H1 (cell line): Measurements from ENCODE around the gene HNRNPK. TPM values are rescaled to one million over a fixed set of nuclear protein-coding genes. Genes with fewer than 3 reads are reported as not detected.

Experiments
- CTCF ChIA-PET: fragments of 300-600 bp; sonication (Branson Sonifier 250); formaldehyde crosslinking; loops from one replicate; lab custom pipeline; 2021; ENCODE audit not compliant: partially characterized antibody; lab: Charles Lee
- POLR2A ChIA-PET: fragments of 300-600 bp; sonication (Branson Sonifier 250); formaldehyde crosslinking; loops from one replicate; lab custom pipeline; 2021; ENCODE audit warnings: inconsistent platforms; ENCODE audit not compliant: partially characterized antibody; lab: Charles Lee
- DNase-seq, 2 experiments: peaks; one replicate each; pipeline versions ENCODE4 v3.0.0 to v3.0.0-alpha.2; 2010 to 2022; ENCODE audit warnings: low spot score in 2 of 2, low read depth in 1 of 2, mixed read lengths in 1 of 2
- FAIRE-seq: peaks from 2 replicates; lab custom pipeline; 2011; peaks lifted over from hg19 to GRCh38; lab: Jason Lieb, UNC
- H2AFZ ChIP-seq: 2 replicates; pipeline ENCODE4 v1.8.1; 2012; ENCODE audit warnings: low read length, inconsistent platforms
- H2AK5ac ChIP-seq: 2 replicates; pipeline ENCODE4 v1.6.1; 2013; ENCODE audit warnings: low read depth, low read length
- H2BK120ac ChIP-seq: replicated peaks from 2 replicates; pipeline ENCODE3; 2013; ENCODE audit warnings: low read depth, low read length, inconsistent platforms
- H2BK12ac ChIP-seq: 2 replicates; pipeline ENCODE4 v1.6.1; 2013; ENCODE audit warnings: low read depth, low read length
- H2BK15ac ChIP-seq: 2 replicates; pipeline ENCODE4 v1.6.1; 2013; ENCODE audit warnings: low read length
- H2BK20ac ChIP-seq: 2 replicates; pipeline ENCODE4 v1.6.1; 2013; ENCODE audit warnings: low read length
- H2BK5ac ChIP-seq: 2 replicates; pipeline ENCODE4 v1.6.1; 2013; ENCODE audit warnings: low read depth, low read length
- H3K14ac ChIP-seq: 2 replicates; pipeline ENCODE4 v1.6.1; 2013; ENCODE audit warnings: inconsistent platforms; ENCODE audit not compliant: insufficient read length
- H3K18ac ChIP-seq: 2 replicates; pipeline ENCODE4 v1.6.1; 2013; ENCODE audit warnings: low read length; ENCODE audit errors: extremely low read depth
- H3K23ac ChIP-seq: 2 replicates; pipeline ENCODE4 v1.6.1; 2013; ENCODE audit warnings: inconsistent platforms; ENCODE audit not compliant: insufficient read length
- H3K23me2 ChIP-seq: 2 replicates; pipeline ENCODE4 v1.6.1; 2013; ENCODE audit warnings: low read depth, low read length
- H3K27ac ChIP-seq: 2 replicates; pipeline ENCODE4 v1.6.1; 2011; ENCODE audit warnings: low read depth, low read length, inconsistent platforms
- H3K27me3 ChIP-seq, 4 experiments: replicated peaks in 1 of 4; 1 replicate in 1 of 4; 2 replicates in 3 of 4; pipeline versions ENCODE4 v1.6.1 to v1.8.1; 2011 to 2013; ENCODE audit warnings: low read length in 3 of 4, mild to moderate bottlenecking in 3 of 4, inconsistent platforms in 2 of 4, mixed read lengths in 2 of 4, moderate library complexity in 1 of 4; ENCODE audit not compliant: control insufficient read depth in 3 of 4, insufficient read depth in 3 of 4; ENCODE audit errors: extremely low read depth in 1 of 4
- H3K36me3 ChIP-seq, 4 experiments: 2 replicates each; pipeline versions ENCODE4 v1.6.1 to v1.8.1; 2011 to 2013; ENCODE audit warnings: mild to moderate bottlenecking in 4 of 4, low read length in 3 of 4, moderate library complexity in 2 of 4, control low read depth in 1 of 4, inconsistent platforms in 1 of 4; ENCODE audit not compliant: insufficient read depth in 4 of 4, control insufficient read depth in 2 of 4
- H3K4ac ChIP-seq: replicated peaks from 2 replicates; pipeline ENCODE3; 2013; ENCODE audit warnings: low read length, low read depth, mixed read lengths, inconsistent platforms; ENCODE audit not compliant: insufficient read length
- H3K4me1 ChIP-seq, 4 experiments: replicated peaks in 1 of 4; 1 replicate in 1 of 4; 2 replicates in 3 of 4; pipeline versions ENCODE4 v1.6.1 to v1.8.1; 2011 to 2013; ENCODE audit warnings: low read length in 3 of 4, inconsistent platforms in 2 of 4, mixed read lengths in 1 of 4; ENCODE audit not compliant: insufficient read depth in 4 of 4, control insufficient read depth in 3 of 4
- H3K4me2 ChIP-seq, 2 experiments: 2 replicates each; pipeline versions ENCODE4 v1.6.1 to v1.8.1; 2011 to 2013; ENCODE audit warnings: low read depth in 2 of 2, low read length in 2 of 2, control low read depth in 1 of 2, inconsistent platforms in 1 of 2, mild to moderate bottlenecking in 1 of 2; ENCODE audit not compliant: insufficient read depth in 1 of 2
- H3K4me3 ChIP-seq, 4 experiments: fragments of 200-600, 300-600 bp in 1 of 4; sonication (generic), shearing (Covaris generic), sonication (Bioruptor Twin) in 1 of 4; 2 replicates each; pipeline versions ENCODE4 v1.5.1 to v1.8.1; 2011 to 2016; ENCODE audit warnings: low read length in 4 of 4, low read depth in 3 of 4, control low read depth in 2 of 4, inconsistent platforms in 2 of 4, mild to moderate bottlenecking in 2 of 4, mixed read lengths in 1 of 4, moderate library complexity in 1 of 4; ENCODE audit not compliant: insufficient read depth in 2 of 4; ENCODE audit errors: extremely low read depth in 1 of 4
- H3K56ac ChIP-seq: replicated peaks from 2 replicates; pipeline ENCODE3; 2013; ENCODE audit warnings: low read depth, mild to moderate bottlenecking, mixed read lengths, low read length, inconsistent platforms; ENCODE audit not compliant: insufficient read length
- H3K79me1 ChIP-seq: 2 replicates; pipeline ENCODE4 v1.6.1; 2013; ENCODE audit warnings: low read depth, low read length, control low read depth
- H3K79me2 ChIP-seq, 2 experiments: 2 replicates each; pipeline versions ENCODE4 v1.6.1 to v1.8.1; 2012 to 2013; ENCODE audit warnings: low read length in 2 of 2, mild to moderate bottlenecking in 2 of 2, inconsistent platforms in 1 of 2; ENCODE audit not compliant: insufficient read depth in 2 of 2, control insufficient read depth in 1 of 2
- H3K9ac ChIP-seq, 4 experiments: replicated peaks in 1 of 4; 1 replicate in 1 of 4; 2 replicates in 3 of 4; pipeline versions ENCODE4 v1.6.1 to v1.8.1; 2011 to 2013; ENCODE audit warnings: low read depth in 3 of 4, low read length in 3 of 4, control low read depth in 2 of 4, mild to moderate bottlenecking in 2 of 4, moderate library complexity in 2 of 4, inconsistent platforms in 1 of 4; ENCODE audit errors: extremely low read depth in 1 of 4
- H3K9me3 ChIP-seq, 2 experiments: 2 replicates each; pipeline versions ENCODE4 v1.6.1 to v1.8.1; 2012 to 2013; ENCODE audit warnings: mild to moderate bottlenecking in 2 of 2, moderate library complexity in 2 of 2, control low read depth in 1 of 2, inconsistent platforms in 1 of 2, low read depth in 1 of 2, low read length in 1 of 2, mixed read lengths in 1 of 2; ENCODE audit not compliant: insufficient read depth in 2 of 2
- H4K20me1 ChIP-seq, 2 experiments: replicated peaks in 1 of 2; 2 replicates each; pipeline versions ENCODE3 to v1.8.1; 2011 to 2013; ENCODE audit warnings: inconsistent platforms in 2 of 2, low read length in 2 of 2, mild to moderate bottlenecking in 1 of 2; ENCODE audit not compliant: insufficient read depth in 2 of 2, control insufficient read depth in 1 of 2
- H4K5ac ChIP-seq: 2 replicates; pipeline ENCODE4 v1.6.1; 2013; ENCODE audit warnings: low read length, low read depth, mixed read lengths, inconsistent platforms; ENCODE audit not compliant: insufficient read length
- H4K8ac ChIP-seq: 2 replicates; pipeline ENCODE4 v1.8.0; 2013; ENCODE audit warnings: mild to moderate bottlenecking, moderate library complexity, low read length, inconsistent platforms; ENCODE audit not compliant: insufficient read depth; ENCODE audit errors: extremely low read depth
- H4K91ac ChIP-seq: replicated peaks from 2 replicates; pipeline ENCODE3; 2013; ENCODE audit warnings: low read length, mixed read lengths, inconsistent platforms; ENCODE audit not compliant: insufficient read length
- BCL11A ChIP-seq, 2 experiments: IDR thresholded peaks; one replicate each; pipeline ENCODE4 v1.6.1; 2011; ENCODE audit warnings: low read depth in 2 of 2, low read length in 2 of 2, mild to moderate bottlenecking in 2 of 2
- CBX8 ChIP-seq: fragments of 300-800, 300-1000 bp; sonication (generic); IDR thresholded peaks from 2 replicates; pipeline ENCODE4 v1.7.1; 2016; ENCODE audit warnings: low read depth, low read length, borderline replicate concordance
- CHD1 ChIP-seq: IDR thresholded peaks from 2 replicates; pipeline ENCODE4 v1.6.1; 2012; ENCODE audit warnings: low read depth, low read length, improper control_type of control experiment
- CREB1 ChIP-seq: IDR thresholded peaks from 2 replicates; pipeline ENCODE4 v1.6.1; 2012; ENCODE audit warnings: inconsistent platforms
- GABPA ChIP-seq: IDR thresholded peaks from 2 replicates; pipeline ENCODE4 v1.6.1; 2011; ENCODE audit warnings: mild to moderate bottlenecking, low read length, moderate library complexity, borderline replicate concordance; ENCODE audit not compliant: insufficient read depth
- HDAC6 ChIP-seq: IDR thresholded peaks from one replicate; pipeline ENCODE4 v1.7.1; 2012; ENCODE audit warnings: low read depth, mild to moderate bottlenecking, inconsistent platforms, low read length, moderate library complexity
- JUN ChIP-seq: IDR thresholded peaks from 2 replicates; pipeline ENCODE4 v1.6.1; 2011; ENCODE audit warnings: low read depth, mild to moderate bottlenecking, improper control_type of control experiment, low read length
- RAD21 ChIP-seq, 2 experiments: IDR thresholded peaks in 1 of 2; conservative IDR thresholded peaks in 1 of 2; 2 replicates each; pipeline ENCODE4 v1.6.1; 2011; ENCODE audit warnings: low read depth in 2 of 2, low read length in 2 of 2, improper control_type of control experiment in 1 of 2, inconsistent platforms in 1 of 2, mild to moderate bottlenecking in 1 of 2, moderate library complexity in 1 of 2
- SAP30 ChIP-seq: fragments of 300-600 bp; sonication (generic); IDR thresholded peaks from 2 replicates; pipeline ENCODE4 v1.7.1; 2012; ENCODE audit warnings: low read length, moderate library complexity, mild to moderate bottlenecking, inconsistent platforms; ENCODE audit not compliant: insufficient read depth, insufficient replicate concordance
- SP2 ChIP-seq: IDR thresholded peaks from 2 replicates; pipeline ENCODE4 v1.6.1; 2012; ENCODE audit warnings: mild to moderate bottlenecking, low read length, inconsistent platforms
- SRF ChIP-seq: IDR thresholded peaks from 2 replicates; pipeline ENCODE4 v1.6.1; 2011; ENCODE audit warnings: mild to moderate bottlenecking, low read depth, low read length, moderate library complexity
- TAF1 ChIP-seq: IDR thresholded peaks from 2 replicates; pipeline ENCODE4 v1.6.1; 2011; ENCODE audit warnings: mild to moderate bottlenecking, low read depth, low read length
- ZNF274 ChIP-seq: IDR thresholded peaks from 2 replicates; pipeline ENCODE4 v1.7.0; 2012; ENCODE audit warnings: low read length, borderline replicate concordance; ENCODE audit errors: extremely low read depth
- WGBS, 2 experiments: shearing (Covaris generic) in 1 of 2; methylation state at CpG; one replicate each; pipeline versions ENCODE4 v1.1.6 to v1.1.7; 2013 to 2015; ENCODE audit warnings: low lambda C conversion rate in 2 of 2, mixed read lengths in 2 of 2, inconsistent platforms in 1 of 2, low coverage in 1 of 2, missing lambda C conversion rate in 1 of 2; ENCODE audit not compliant: insufficient replicate concordance in 2 of 2, insufficient coverage in 1 of 2, insufficient read length in 1 of 2; ENCODE audit errors: extremely low coverage in 1 of 2, missing lambda C conversion rate in 1 of 2; 5-methylcytosine and 5-hydroxymethylcytosine counted together
- polyA plus RNA-seq, 7 experiments: library from polyadenylated mRNA; depleted of rRNA in 3 of 7; stranded (reverse) in 5 of 7; unstranded in 2 of 7; fragments of >200 nt in 5 of 7; fragments of 200-250 nt in 2 of 7; gene quantifications; 1 replicate in 5 of 7; 2 replicates in 1 of 7; 4 replicates in 1 of 7; pipeline versions ENCODE4 v1.2.1 to v1.2.3, GENCODE V29; 2011 to 2013; ENCODE audit warnings: missing spikeins in 2 of 7, mixed read lengths in 2 of 7
- total RNA-seq: library from RNA; stranded (reverse); fragmentation: NEBNext Ultra II Directional; extraction: Animal tissue kit (Norgen Biotek cat#: 25700); gene quantifications from 2 replicates; pipeline ENCODE4 v1.2.1, GENCODE V29; 2021
- TF ChIP-seq, protein P1 (sequence below): IDR thresholded peaks from 2 replicates; pipeline ENCODE4 v1.6.1; 2011; ENCODE audit warnings: low read depth, mild to moderate bottlenecking, low read length; ENCODE audit not compliant: insufficient read depth

Gene HNRNPK
- total and polyA plus RNA-seq, 2 of the 8 experiments (the other 6 are each of a cell fraction or from before 2014, with no cell fraction given) = 414 to 887 TPM

- Histone ChIP-seq H3K18ac (no peak overlapping the region), H3K4me2 (no peak overlapping the region), H2AFZ (no peak overlapping the region), H3K9me3 (no peaks in the 10 kb centered on the region), H4K5ac (no peak overlapping the region), H3K79me2 (no peaks in the 10 kb centered on the region), H3K9ac (no peak overlapping the region), H3K23ac (no peak overlapping the region), H3K14ac (no peak overlapping the region), H3K27me3 (no peaks in the 10 kb centered on the region), H4K20me1 (no peaks in the 10 kb centered on the region), H4K8ac (no peak overlapping the region), H3K27ac (no peak overlapping the region), H4K91ac (no peak overlapping the region), H3K4ac (no peak overlapping the region), H3K79me1 (no peaks in the 10 kb centered on the region), H3K23me2 (no peaks in the 10 kb centered on the region), H3K4me3 (no peak overlapping the region), H2AK5ac (no peak overlapping the region), H3K56ac (no peak overlapping the region), H3K4me1 (peaks cover 0 to 6% (median 0%) of the 10 kb centered on the region in 4 experiments; a peak in 2 of 7 replicates), H2BK12ac (no peak overlapping the region), H2BK120ac (no peak overlapping the region), H2BK15ac (no peak overlapping the region), H3K36me3 (no peaks in the 10 kb centered on the region), H2BK20ac (no peak overlapping the region), H2BK5ac (no peak overlapping the region)
- ChIA-PET CTCF (interaction anchor here (1.1 kb wide), 1 partner anchor 362 kb away, joined by 5 read pairs; no protein-coding TSS in a partner anchor), POLR2A (no interaction called here)
- WGBS, 2 experiments = 96% methylated on average over 2 of the region's 2 CpGs; no CpG with 5 or more reads in 1 of the 2 experiments
- no peak for DNase-seq
- FAIRE-seq = no peak
- no peak for TF ChIP-seq ZNF274
- TF ChIP-seq CREB1 = no peak
- TF ChIP-seq RAD21 (IDR thresholded peaks at IDR 0.05 in 1 of 2, conservative IDR thresholded peaks at IDR 0.05 in 1 of 2; ENCODE audit: low read depth in 2 of 2, low read length in 2 of 2) = no peak
- TF ChIP-seq SP2 = no peak
- TF ChIP-seq JUN = no peak
- TF ChIP-seq BCL11A (IDR thresholded peaks at IDR 0.05; ENCODE audit: low read depth in 2 of 2, low read length in 2 of 2) = no peak
- no peak for TF ChIP-seq GABPA
- TF ChIP-seq SRF = no peak
- TF ChIP-seq CHD1 = no peak
- TF ChIP-seq HDAC6 = no peak
- TF ChIP-seq CBX8 = no peak
- no peak for TF ChIP-seq SAP30
- TF ChIP-seq, protein P1, sequence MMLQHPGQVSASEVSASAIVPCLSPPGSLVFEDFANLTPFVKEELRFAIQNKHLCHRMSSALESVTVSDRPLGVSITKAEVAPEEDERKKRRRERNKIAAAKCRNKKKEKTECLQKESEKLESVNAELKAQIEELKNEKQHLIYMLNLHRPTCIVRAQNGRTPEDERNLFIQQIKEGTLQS = no peak
- TF ChIP-seq TAF1 = no peak
These were observed 48.0 kb downstream of the HNRNPK start for GRCh38 chr9:83932011-83932410.
